HG02884 (cell line): ENCODE measurements around the gene ARL6IP1.
"Not testable (repeated sequence)": the region's sequence is repeated elsewhere in the genome, so short reads cannot be mapped to it uniquely, and the experiment has no call there.

Experiments used
- ATAC-seq: cut with Tn5 transposase; IDR thresholded peaks from one replicate; pipeline ENCODE4 v1.9.1; 2021; ENCODE audit warnings: mild to moderate bottlenecking, moderate library complexity; ENCODE audit not compliant: unreplicated experiment

Gene ARL6IP1

GRCh38 chr16:18762713-18763112, 38.6 kb downstream of the ARL6IP1 start:
- peak; percentile 54 for ATAC-seq

DNA sequence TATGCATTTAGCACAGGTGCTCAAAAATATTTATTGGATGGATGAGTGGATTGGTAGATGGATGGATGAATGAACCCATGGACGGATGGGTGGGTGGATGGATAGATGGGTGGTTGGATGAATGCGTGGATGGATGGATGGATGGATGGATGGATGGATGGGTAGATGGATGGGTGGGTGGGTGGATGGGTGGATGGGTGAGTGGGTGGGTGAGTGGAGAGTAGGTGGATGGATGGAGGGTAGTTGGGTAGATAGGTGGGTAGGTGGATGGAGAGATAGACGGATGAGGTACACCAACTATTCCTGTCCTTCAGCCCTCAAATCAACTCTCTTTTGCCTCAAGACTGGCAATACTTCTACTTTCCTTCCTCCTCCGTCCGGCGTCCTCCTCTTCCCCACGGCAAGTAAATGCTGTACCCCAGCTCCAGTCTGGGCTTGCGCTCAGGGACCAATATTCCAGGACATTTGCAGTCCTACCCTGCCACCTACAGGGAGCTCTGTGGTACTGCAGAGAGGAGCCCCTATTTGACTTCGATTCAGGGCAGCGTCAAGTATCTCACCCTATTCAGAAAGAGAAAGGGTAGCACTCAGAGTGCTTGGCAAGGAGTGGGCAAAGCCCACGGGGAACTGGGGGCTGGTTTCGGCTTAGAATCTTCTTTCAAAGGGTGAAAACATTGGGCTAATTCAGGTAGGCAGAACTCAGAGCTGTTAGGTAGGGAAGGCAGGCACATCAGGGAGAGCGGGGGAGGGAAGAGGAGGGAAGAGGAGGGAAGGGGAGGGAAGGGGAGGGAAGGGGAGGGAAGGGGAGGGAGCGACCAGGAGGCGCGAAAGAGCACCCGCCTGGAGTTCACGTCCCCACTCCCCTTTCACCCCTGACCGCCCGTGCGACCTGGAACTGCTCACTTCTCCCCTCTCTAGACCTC, 41.5 kb downstream of the ARL6IP1 start:
- ATAC-seq: not testable (repeated sequence)

DNA sequence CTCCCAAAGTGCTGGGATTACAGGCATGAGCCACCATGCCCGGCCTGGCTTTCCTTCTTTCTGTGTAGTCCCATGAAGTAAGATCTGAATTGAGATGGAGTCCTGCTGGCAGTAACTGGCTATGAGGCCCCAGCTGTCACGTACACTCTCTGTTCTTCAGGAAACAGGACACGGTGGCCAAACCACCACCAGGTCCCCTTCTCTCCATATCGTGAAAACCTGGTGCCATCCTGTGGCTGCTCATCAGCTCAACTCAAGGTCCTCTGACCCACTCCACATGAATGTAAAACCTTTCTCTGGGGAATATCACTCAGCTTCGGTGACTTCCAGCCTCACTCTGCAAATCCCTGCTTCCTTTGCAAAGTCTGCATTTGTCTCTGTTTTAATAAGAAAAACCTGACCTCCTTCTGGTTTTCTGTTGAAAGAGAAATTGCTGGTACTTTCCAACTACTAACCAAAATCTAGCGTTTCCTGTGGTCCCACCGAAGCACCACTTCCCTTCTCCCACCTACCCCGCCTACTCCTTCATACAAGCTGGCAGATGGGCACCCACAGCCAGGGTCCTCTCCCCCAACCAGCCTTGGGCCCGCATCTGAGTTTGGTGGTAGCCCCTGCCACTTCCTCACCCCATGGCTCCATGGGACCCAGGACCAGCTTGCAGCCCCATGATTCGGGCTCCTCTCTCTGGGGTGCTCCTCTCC, 43.2 kb downstream of the ARL6IP1 start:
- ATAC-seq: not testable (repeated sequence)

GRCh38 chr16:18756639-18757038, 44.7 kb downstream of the ARL6IP1 start:
- not testable (repeated sequence) for ATAC-seq

DNA sequence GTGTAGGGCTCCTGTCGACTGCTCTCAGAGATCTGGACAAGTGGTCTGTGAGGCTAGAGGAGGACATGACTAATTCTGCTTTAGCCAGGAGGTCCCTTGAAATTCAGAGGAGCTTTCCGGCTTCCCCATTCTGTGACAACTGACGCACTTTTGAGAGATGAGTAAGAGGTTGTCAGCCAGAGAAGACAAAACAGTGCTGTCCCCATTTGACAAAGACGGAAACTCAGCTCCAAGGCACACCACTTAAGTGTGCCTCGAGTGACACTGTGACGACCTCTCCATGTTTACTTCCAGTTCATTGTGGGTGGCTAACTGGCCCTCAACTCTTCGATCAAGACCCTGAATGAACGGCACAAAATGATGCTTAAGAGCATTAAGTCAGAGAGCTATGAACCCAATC, 58.5 kb downstream of the ARL6IP1 start:
- not testable (repeated sequence) for ATAC-seq
